Spinal cord (tissue), 10 donors: ENCODE data around the gene UBAC2. TPM values are rescaled to one million over a fixed set of nuclear protein-coding genes. Genes with fewer than 3 reads are reported as not detected.

Experiments used
- DNase-seq, 6 donors: peaks; one replicate each; pipeline versions ENCODE4 v3.0.0 to v3.0.0-alpha.2; 2013 to 2015; ENCODE audit warnings: low spot score in 6 of 6, low read depth in 4 of 6
- H3K27ac ChIP-seq: one replicate; pipeline ENCODE4 v1.5.1; 2013; ENCODE audit warnings: low read depth, low read length, control low read depth
- H3K27me3 ChIP-seq: one replicate; pipeline ENCODE4 v1.6.1; 2013; ENCODE audit warnings: low read length; ENCODE audit not compliant: control insufficient read depth, insufficient read depth
- H3K36me3 ChIP-seq: one replicate; pipeline ENCODE4 v1.6.1; 2013; ENCODE audit warnings: low read length; ENCODE audit not compliant: control insufficient read depth, insufficient read depth
- H3K4me1 ChIP-seq: one replicate; pipeline ENCODE4 v1.6.1; 2013; ENCODE audit warnings: low read length; ENCODE audit not compliant: control insufficient read depth, insufficient read depth
- H3K4me3 ChIP-seq: one replicate; pipeline ENCODE4 v1.5.1; 2013; ENCODE audit warnings: low read depth, low read length, control low read depth
- H3K9me3 ChIP-seq: one replicate; pipeline ENCODE4 v1.6.1; 2013; ENCODE audit warnings: low read length; ENCODE audit not compliant: control insufficient read depth, insufficient read depth
- WGBS: methylation state at CpG from one replicate; pipeline ENCODE4 v1.1.5; 2013; ENCODE audit warnings: missing lambda C conversion rate; ENCODE audit not compliant: insufficient coverage; 5-methylcytosine and 5-hydroxymethylcytosine counted together
- polyA plus RNA-seq, 2 donors: library from polyadenylated mRNA; unstranded; fragments of 120-200 nt; gene quantifications; one replicate each; pipeline ENCODE4 v1.2.1, GENCODE V29; 2013; ENCODE audit not compliant: insufficient read length in 2 of 2
- total RNA-seq, 2 donors: library from RNA; depleted of rRNA in 1 of 2; stranded (reverse); fragments of 120-200 nt in 1 of 2; fragments of >200 nt in 1 of 2; gene quantifications; one replicate each; pipeline versions ENCODE4 v1.2.3 to v1.2.4, GENCODE V29; 2013 to 2014
- donor health status: healthy.

The UBAC2 gene
- total and polyA plus RNA-seq, 4 donors, result 37.9 to 60.3 (median 53.8) TPM

- no peak for DNase-seq
- H3K36me3 ChIP-seq, result no peaks in the 10 kb centered on the region
- H3K4me3 ChIP-seq, result no peak overlapping the region
- no peaks in the 10 kb centered on the region for H3K4me1 ChIP-seq
- 86% methylated on average over 6 of the region's 10 CpGs for WGBS
- H3K27ac ChIP-seq, result no peak overlapping the region
- no peaks in the 10 kb centered on the region for H3K9me3 ChIP-seq
- H3K27me3 ChIP-seq, result no peaks in the 10 kb centered on the region
Measured at GRCh38 chr13:99285432-99286182, 85.0 kb downstream of the UBAC2 start.

DNA sequence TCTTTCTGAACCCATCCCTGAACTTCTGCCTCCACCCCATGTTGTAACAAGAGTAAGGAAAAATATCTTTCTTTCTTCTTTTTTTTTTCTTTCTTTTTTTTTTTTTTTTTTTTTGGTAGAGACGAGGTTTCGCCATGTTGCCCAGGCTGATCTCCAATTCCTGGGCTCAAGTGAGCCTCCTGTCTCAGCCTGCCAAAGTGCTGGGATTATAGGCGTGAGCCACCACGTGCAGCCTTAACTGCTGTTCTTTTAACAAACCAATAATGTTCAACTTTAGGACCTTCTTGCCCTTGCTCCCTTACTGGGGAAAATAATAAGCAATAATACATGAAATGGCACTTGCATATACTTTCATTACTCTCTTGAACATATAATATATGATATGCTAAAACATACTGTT is 86.9 kb downstream of the UBAC2 start:
- H3K27ac ChIP-seq, result no peak overlapping the region
- H3K36me3 ChIP-seq, result no peaks in the 10 kb centered on the region
- H3K27me3 ChIP-seq, result no peaks in the 10 kb centered on the region
- H3K4me1 ChIP-seq, result no peaks in the 10 kb centered on the region
- no peak for DNase-seq
- WGBS, result 100% methylated on average over 1 of the region's 4 CpGs
- H3K4me3 ChIP-seq, result no peak overlapping the region
- H3K9me3 ChIP-seq, result no peaks in the 10 kb centered on the region

GRCh38 chr13:99288089-99288488 is 87.4 kb downstream of the UBAC2 start:
- Histone ChIP-seq H3K9me3 (no peaks in the 10 kb centered on the region), H3K27me3 (no peaks in the 10 kb centered on the region), H3K36me3 (no peaks in the 10 kb centered on the region), H3K4me1 (no peaks in the 10 kb centered on the region), H3K4me3 (no peak overlapping the region), H3K27ac (no peak overlapping the region)
- DNase-seq, result no peak
- 40% methylated on average over 1 of the region's 2 CpGs for WGBS

GRCh38 chr13:99289271-99289670 is 88.6 kb downstream of the UBAC2 start:
- 100% methylated on average over 1 of the region's 2 CpGs for WGBS

DNA sequence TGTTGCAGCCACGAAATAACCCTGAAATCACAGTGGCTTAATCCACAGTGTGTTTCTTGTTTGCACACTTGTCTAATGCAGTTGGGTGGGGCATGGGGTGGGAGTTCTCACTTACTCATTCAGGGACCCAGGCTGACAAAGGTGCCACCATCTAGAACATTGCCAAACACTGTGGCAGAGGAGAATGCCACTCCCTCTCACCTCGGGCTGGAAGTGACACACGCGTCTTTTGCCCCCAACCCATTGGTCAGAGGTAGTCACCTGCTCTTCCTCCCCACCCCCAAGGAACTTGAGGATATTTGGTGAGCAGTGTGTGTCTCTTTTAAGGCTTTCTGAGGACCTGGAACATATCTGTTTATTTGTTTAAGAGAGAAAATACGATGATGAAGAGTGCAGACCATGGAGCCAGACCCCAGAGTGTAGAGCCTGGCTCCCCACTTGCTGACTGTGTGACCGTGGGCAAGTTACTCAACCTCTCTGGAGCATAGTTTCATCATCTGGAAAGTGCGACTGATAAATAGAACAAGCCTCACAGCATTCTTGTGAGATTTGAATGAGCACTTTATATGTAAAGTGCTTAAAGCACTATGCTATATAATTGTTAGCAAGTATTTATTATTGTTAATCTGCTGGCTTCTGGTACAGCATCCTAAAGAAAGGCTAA is 89.2 kb downstream of the UBAC2 start:
- DNase-seq, result no peak
- WGBS, result 100% methylated on average over 1 of the region's 7 CpGs
- Histone ChIP-seq H3K27ac (no peak overlapping the region), H3K9me3 (no peaks in the 10 kb centered on the region), H3K4me3 (no peak overlapping the region), H3K36me3 (no peaks in the 10 kb centered on the region), H3K27me3 (no peaks in the 10 kb centered on the region), H3K4me1 (no peaks in the 10 kb centered on the region)

More at GRCh38 chr13:99289271-99289670, 88.6 kb downstream of the UBAC2 start:
- Histone ChIP-seq H3K4me1 (no peaks in the 10 kb centered on the region), H3K9me3 (no peaks in the 10 kb centered on the region), H3K27me3 (no peaks in the 10 kb centered on the region), H3K27ac (no peak overlapping the region), H3K4me3 (no peak overlapping the region), H3K36me3 (no peaks in the 10 kb centered on the region)
- no peak for DNase-seq

DNA sequence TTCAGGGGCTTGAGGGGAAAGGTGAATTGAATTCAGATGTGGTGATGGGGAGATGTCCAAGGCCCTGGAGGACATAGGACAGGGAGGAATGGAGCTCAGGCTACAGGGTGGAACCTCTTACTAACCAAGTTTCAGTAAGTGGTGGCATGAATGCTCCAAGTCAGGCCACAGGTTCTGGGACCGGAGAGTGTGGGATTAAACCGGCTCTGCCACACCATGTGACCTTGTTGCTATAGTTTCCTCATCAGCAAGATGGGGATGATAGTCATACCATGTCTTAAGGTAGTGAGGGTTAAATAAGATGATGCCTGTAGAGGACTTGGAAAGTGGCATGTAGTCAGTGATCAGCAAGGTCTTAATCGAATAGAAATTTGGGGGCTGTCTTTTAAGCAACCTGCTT is 90.2 kb downstream of the UBAC2 start:
- Histone ChIP-seq H3K27ac (no peak overlapping the region), H3K4me3 (no peak overlapping the region), H3K27me3 (no peaks in the 10 kb centered on the region), H3K36me3 (no peaks in the 10 kb centered on the region), H3K4me1 (no peaks in the 10 kb centered on the region), H3K9me3 (no peaks in the 10 kb centered on the region)
- DNase-seq, result no peak
- WGBS, result 82% methylated on average over 3 of the region's 3 CpGs

GRCh38 chr13:99293178-99293577 is 92.5 kb downstream of the UBAC2 start:
- no peak overlapping the region for H3K27ac ChIP-seq
- no peak overlapping the region for H3K4me3 ChIP-seq
- no peaks in the 10 kb centered on the region for H3K9me3 ChIP-seq
- 100% methylated on average over 1 of the region's 2 CpGs for WGBS
- H3K4me1 ChIP-seq, result no peaks in the 10 kb centered on the region
- no peak for DNase-seq
- H3K27me3 ChIP-seq, result no peaks in the 10 kb centered on the region
- no peaks in the 10 kb centered on the region for H3K36me3 ChIP-seq

- no peaks in the 10 kb centered on the region for H3K27me3 ChIP-seq
- H3K9me3 ChIP-seq, result no peaks in the 10 kb centered on the region
- H3K4me3 ChIP-seq, result no peak overlapping the region
- DNase-seq, result no peak
- no peak overlapping the region for H3K27ac ChIP-seq
- H3K4me1 ChIP-seq, result no peaks in the 10 kb centered on the region
- no peaks in the 10 kb centered on the region for H3K36me3 ChIP-seq
Measured at GRCh38 chr13:99294198-99294597, 93.5 kb downstream of the UBAC2 start.

DNA sequence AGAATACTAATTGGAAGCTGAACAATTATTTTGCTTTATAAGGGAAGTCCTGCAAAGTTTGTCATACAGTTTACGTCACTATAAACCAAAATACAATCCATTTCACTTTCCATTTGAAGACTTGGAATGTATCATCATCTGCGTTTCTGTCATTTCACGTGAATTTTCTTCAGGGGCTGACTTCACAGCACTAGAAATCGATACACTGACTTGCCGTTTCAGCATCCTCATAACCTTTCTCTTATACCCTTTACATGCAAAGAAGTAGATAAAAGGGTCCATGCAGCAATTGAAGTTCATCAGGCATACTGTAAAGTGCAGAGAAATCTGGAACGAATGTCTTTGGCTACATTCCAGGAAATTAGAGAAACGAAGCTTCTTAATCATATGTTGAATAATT is 94.3 kb downstream of the UBAC2 start:
- no peaks in the 10 kb centered on the region for H3K36me3 ChIP-seq
- H3K4me1 ChIP-seq, result no peaks in the 10 kb centered on the region
- no peaks in the 10 kb centered on the region for H3K27me3 ChIP-seq
- WGBS, result 100% methylated on average over 1 of the region's 7 CpGs
- H3K4me3 ChIP-seq, result no peak overlapping the region
- DNase-seq, result no peak
- H3K27ac ChIP-seq, result no peak overlapping the region
- no peaks in the 10 kb centered on the region for H3K9me3 ChIP-seq
